Mesenchymal stem cell (in vitro differentiated cells and primary cell): Measurements from ENCODE around the gene SCYL3.
"Not testable (repeated sequence)": the region's sequence is repeated elsewhere in the genome, so short reads cannot be mapped to it uniquely, and the experiment has no call there.

Source experiments
- DNase-seq: peaks from one replicate; pipeline ENCODE4 v3.0.0-alpha.2; 2013
- H2AFZ ChIP-seq: one replicate; pipeline ENCODE4 v1.6.1; 2013; ENCODE audit warnings: low read depth, mild to moderate bottlenecking, control low read depth, inconsistent platforms, low read length, moderate library complexity
- H2AK5ac ChIP-seq: 2 replicates; pipeline ENCODE4 v1.6.1; 2013; ENCODE audit warnings: low read length, moderate library complexity, mild to moderate bottlenecking, inconsistent platforms; ENCODE audit not compliant: severe bottlenecking
- H2BK120ac ChIP-seq: one replicate; pipeline ENCODE4 v1.6.1; 2013; ENCODE audit warnings: low read depth, mild to moderate bottlenecking, inconsistent platforms, low read length, moderate library complexity
- H2BK12ac ChIP-seq, 2 experiments: one replicate each; pipeline ENCODE4 v1.6.1; 2013; ENCODE audit warnings: inconsistent platforms in 2 of 2, low read length in 2 of 2, mild to moderate bottlenecking in 2 of 2, moderate library complexity in 2 of 2, control low read depth in 1 of 2
- H2BK15ac ChIP-seq: one replicate; pipeline ENCODE4 v1.6.1; 2013; ENCODE audit warnings: mild to moderate bottlenecking, low read depth, inconsistent platforms; ENCODE audit not compliant: poor library complexity, severe bottlenecking
- H2BK5ac ChIP-seq: 2 replicates; pipeline ENCODE4 v1.6.1; 2013; ENCODE audit warnings: low read depth, mild to moderate bottlenecking, low read length, control low read depth, inconsistent platforms; ENCODE audit not compliant: poor library complexity, severe bottlenecking
- H3K14ac ChIP-seq, 2 experiments: one replicate each; pipeline ENCODE4 v1.6.1; 2013; ENCODE audit warnings: inconsistent platforms in 2 of 2, low read length in 2 of 2, control low read depth in 1 of 2, mild to moderate bottlenecking in 1 of 2, moderate library complexity in 1 of 2
- H3K18ac ChIP-seq, 2 experiments: one replicate each; pipeline ENCODE4 v1.6.1; 2013; ENCODE audit warnings: inconsistent platforms in 2 of 2, low read length in 2 of 2, control low read depth in 1 of 2, low read depth in 1 of 2, mild to moderate bottlenecking in 1 of 2
- H3K23ac ChIP-seq, 2 experiments: one replicate each; pipeline ENCODE4 v1.6.1; 2013; ENCODE audit warnings: inconsistent platforms in 2 of 2, low read length in 2 of 2, mild to moderate bottlenecking in 2 of 2, moderate library complexity in 2 of 2, control low read depth in 1 of 2
- H3K27ac ChIP-seq: 2 replicates; pipeline ENCODE4 v1.5.1; 2013; ENCODE audit warnings: mild to moderate bottlenecking, moderate library complexity, low read length, control low read depth, inconsistent platforms; ENCODE audit not compliant: poor library complexity, severe bottlenecking
- H3K27me3 ChIP-seq, 2 experiments: 2 replicates each; pipeline versions ENCODE4 v1.6.1 to v1.7.0; 2013; ENCODE audit warnings: low read length in 2 of 2, mild to moderate bottlenecking in 2 of 2, moderate library complexity in 2 of 2, control low read depth in 1 of 2, inconsistent platforms in 1 of 2; ENCODE audit not compliant: control insufficient read depth in 1 of 2, insufficient read depth in 1 of 2
- H3K36me3 ChIP-seq, 2 experiments: 2 replicates each; pipeline versions ENCODE4 v1.6.1 to v1.7.0; 2013; ENCODE audit warnings: low read length in 2 of 2, control low read depth in 1 of 2, inconsistent platforms in 1 of 2, low read depth in 1 of 2, mild to moderate bottlenecking in 1 of 2; ENCODE audit not compliant: insufficient read depth in 2 of 2, control insufficient read depth in 1 of 2
- H3K4ac ChIP-seq, 2 experiments: one replicate each; pipeline ENCODE4 v1.6.1; 2013; ENCODE audit warnings: inconsistent platforms in 2 of 2, low read length in 2 of 2, mild to moderate bottlenecking in 2 of 2, moderate library complexity in 2 of 2, control low read depth in 1 of 2, low read depth in 1 of 2
- H3K4me1 ChIP-seq: 2 replicates; pipeline ENCODE4 v1.6.1; 2013; ENCODE audit warnings: low read depth, low read length, control low read depth; ENCODE audit not compliant: control insufficient read depth, insufficient read depth
- H3K4me2 ChIP-seq: 2 replicates; pipeline ENCODE4 v1.6.1; 2013; ENCODE audit warnings: low read length, mild to moderate bottlenecking, inconsistent platforms; ENCODE audit not compliant: poor library complexity, severe bottlenecking
- H3K4me3 ChIP-seq, 2 experiments: 2 replicates each; pipeline versions ENCODE4 v1.5.1 to v1.7.0; 2013; ENCODE audit warnings: low read length in 2 of 2, mild to moderate bottlenecking in 2 of 2, control low read depth in 1 of 2, low read depth in 1 of 2; ENCODE audit not compliant: insufficient read depth in 1 of 2
- H3K79me1 ChIP-seq: replicated peaks from 2 replicates; pipeline ENCODE4 v1.6.1; 2013; ENCODE audit warnings: mild to moderate bottlenecking, control low read depth, low read length, inconsistent platforms; ENCODE audit not compliant: poor library complexity, severe bottlenecking
- H3K9ac ChIP-seq: 2 replicates; pipeline ENCODE4 v1.7.0; 2013; ENCODE audit warnings: mild to moderate bottlenecking, low read length, moderate library complexity
- H3K9me3 ChIP-seq: 2 replicates; pipeline ENCODE4 v1.7.0; 2013; ENCODE audit warnings: mild to moderate bottlenecking, low read length; ENCODE audit not compliant: control insufficient read depth
- H4K8ac ChIP-seq: one replicate; pipeline ENCODE4 v1.6.1; 2013; ENCODE audit warnings: inconsistent platforms, mild to moderate bottlenecking, low read length, moderate library complexity
- H4K91ac ChIP-seq: one replicate; pipeline ENCODE4 v1.6.1; 2013; ENCODE audit warnings: mild to moderate bottlenecking, low read length, inconsistent platforms
- WGBS: methylation state at CpG from one replicate; pipeline ENCODE4 v1.1.7; 2013; ENCODE audit warnings: mixed read lengths; 5-methylcytosine and 5-hydroxymethylcytosine counted together

The SCYL3 gene

GRCh38 chr1:169918220-169918619, 24.5 kb upstream of the SCYL3 start:
- H3K4me3 ChIP-seq, DNase-seq, H2BK120ac ChIP-seq, H4K91ac ChIP-seq, H3K4me1 ChIP-seq, H3K79me1 ChIP-seq, H3K4me2 ChIP-seq, H2AFZ ChIP-seq, H3K4ac ChIP-seq, H3K27me3 ChIP-seq, H2AK5ac ChIP-seq, H3K14ac ChIP-seq, H2BK12ac ChIP-seq, H3K9ac ChIP-seq, H4K8ac ChIP-seq, H2BK15ac ChIP-seq, H3K23ac ChIP-seq, H3K27ac ChIP-seq, H3K9me3 ChIP-seq, H2BK5ac ChIP-seq, H3K18ac ChIP-seq: not testable (repeated sequence)
- peaks cover 0 to 29% of the 10 kb centered on the region in 2 experiments for H3K36me3 ChIP-seq
- 97% methylated on average over 9 of the region's 9 CpGs for WGBS

GRCh38 chr1:169915150-169915549, 21.5 kb upstream of the SCYL3 start:
- DNase-seq = no peak
- Histone ChIP-seq H3K18ac (no peak overlapping the region), H3K27ac (no peak overlapping the region), H3K4me2 (no peak overlapping the region), H3K9me3 (no peaks in the 10 kb centered on the region), H3K9ac (peak overlapping the region; percentile 29), H2AK5ac (no peak overlapping the region), H3K4me3 (peak overlapping the region in 1 of 2 experiments; percentile 63), H3K23ac (no peak overlapping the region), H3K36me3 (peaks cover 0 to 13% of the 10 kb centered on the region in 2 experiments), H2AFZ (no peak overlapping the region), H3K4me1 (no peaks in the 10 kb centered on the region), H3K79me1 (no peaks in the 10 kb centered on the region), H3K27me3 (no peaks in the 10 kb centered on the region), H3K14ac (no peak overlapping the region), H2BK120ac (no peak overlapping the region), H2BK15ac (no peak overlapping the region), H3K4ac (no peak overlapping the region), H2BK5ac (no peak overlapping the region), H4K8ac (no peak overlapping the region), H4K91ac (no peak overlapping the region), H2BK12ac (no peak overlapping the region)
- 74% methylated on average over 14 of the region's 15 CpGs for WGBS

GRCh38 chr1:169914531-169914930, 20.8 kb upstream of the SCYL3 start:
- Histone ChIP-seq H2AK5ac (no peak overlapping the region), H2BK15ac (no peak overlapping the region), H3K23ac (no peak overlapping the region), H3K4me1 (no peaks in the 10 kb centered on the region), H3K9ac (peak overlapping the region; percentile 29), H4K91ac (no peak overlapping the region), H3K4me3 (peak overlapping the region in 1 of 2 experiments; percentile 63), H2BK120ac (no peak overlapping the region), H3K27me3 (no peaks in the 10 kb centered on the region), H3K9me3 (no peaks in the 10 kb centered on the region), H4K8ac (no peak overlapping the region), H3K36me3 (peaks cover 0 to 7% of the 10 kb centered on the region in 2 experiments), H2AFZ (no peak overlapping the region), H3K79me1 (no peaks in the 10 kb centered on the region), H3K18ac (no peak overlapping the region), H3K27ac (no peak overlapping the region), H3K4me2 (no peak overlapping the region), H3K14ac (no peak overlapping the region), H2BK12ac (no peak overlapping the region), H3K4ac (no peak overlapping the region), H2BK5ac (no peak overlapping the region)
- DNase-seq = no peak
- WGBS = 91% methylated on average over 2 of the region's 3 CpGs

GRCh38 chr1:169909499-169909898, 15.8 kb upstream of the SCYL3 start:
- no peak overlapping the region for H3K4me3 ChIP-seq
- H3K4ac ChIP-seq = no peak overlapping the region
- no peak overlapping the region for H4K8ac ChIP-seq
- no peak overlapping the region for H3K18ac ChIP-seq
- no peak overlapping the region for H3K14ac ChIP-seq
- no peaks in the 10 kb centered on the region for H3K27me3 ChIP-seq
- no peak overlapping the region for H2BK120ac ChIP-seq
- WGBS = 95% methylated on average over 13 of the region's 16 CpGs
- no peak overlapping the region for H4K91ac ChIP-seq
- no peak overlapping the region for H2BK12ac ChIP-seq
- H3K27ac ChIP-seq = no peak overlapping the region
- H3K23ac ChIP-seq = no peak overlapping the region
- no peak overlapping the region for H2AK5ac ChIP-seq
- no peaks in the 10 kb centered on the region for H3K79me1 ChIP-seq
- no peak overlapping the region for H2BK15ac ChIP-seq
- no peak overlapping the region for H3K9ac ChIP-seq
- no peaks in the 10 kb centered on the region for H3K36me3 ChIP-seq
- no peaks in the 10 kb centered on the region for H3K4me1 ChIP-seq
- DNase-seq = no peak
- no peak overlapping the region for H3K4me2 ChIP-seq
- H3K9me3 ChIP-seq = no peaks in the 10 kb centered on the region
- H2BK5ac ChIP-seq = no peak overlapping the region
- H2AFZ ChIP-seq = no peak overlapping the region
